22Rv1 (cell line): ENCODE results near the gene IFT20.

ENCODE experiments used
- ZFX ChIP-seq: fragments of 450-650 bp; IDR thresholded peaks from 2 replicates; pipeline ENCODE4 v1.6.1; 2017; ENCODE audit warnings: antibody characterized with exemption, borderline replicate concordance
- TF ChIP-seq, protein P1 (sequence below): fragments of 450-650 bp; IDR thresholded peaks from 2 replicates; pipeline ENCODE4 v1.5.1; 2017; ENCODE audit warnings: mild to moderate bottlenecking

DNA sequence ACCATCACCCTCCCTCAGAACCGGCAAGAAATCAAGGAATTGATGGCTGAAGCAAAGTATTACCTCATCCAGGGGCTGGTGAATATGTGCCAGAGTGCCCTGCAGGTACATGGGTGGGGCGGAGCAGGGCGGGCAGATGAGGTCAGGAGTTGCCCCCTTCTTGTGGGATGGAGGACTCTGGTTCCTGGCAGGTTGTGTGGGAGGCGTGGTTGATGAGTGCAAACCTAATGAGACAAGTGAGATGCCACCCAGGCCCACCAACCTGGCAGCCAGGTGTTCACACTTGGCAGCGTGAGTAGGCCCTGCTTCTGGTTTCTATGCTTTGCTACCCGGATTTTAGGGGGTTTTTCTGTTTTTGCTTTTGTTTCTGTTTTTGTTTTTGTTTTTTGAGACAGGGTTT is 5.1 kb upstream of the IFT20 start:
- TF ChIP-seq, protein P1, sequence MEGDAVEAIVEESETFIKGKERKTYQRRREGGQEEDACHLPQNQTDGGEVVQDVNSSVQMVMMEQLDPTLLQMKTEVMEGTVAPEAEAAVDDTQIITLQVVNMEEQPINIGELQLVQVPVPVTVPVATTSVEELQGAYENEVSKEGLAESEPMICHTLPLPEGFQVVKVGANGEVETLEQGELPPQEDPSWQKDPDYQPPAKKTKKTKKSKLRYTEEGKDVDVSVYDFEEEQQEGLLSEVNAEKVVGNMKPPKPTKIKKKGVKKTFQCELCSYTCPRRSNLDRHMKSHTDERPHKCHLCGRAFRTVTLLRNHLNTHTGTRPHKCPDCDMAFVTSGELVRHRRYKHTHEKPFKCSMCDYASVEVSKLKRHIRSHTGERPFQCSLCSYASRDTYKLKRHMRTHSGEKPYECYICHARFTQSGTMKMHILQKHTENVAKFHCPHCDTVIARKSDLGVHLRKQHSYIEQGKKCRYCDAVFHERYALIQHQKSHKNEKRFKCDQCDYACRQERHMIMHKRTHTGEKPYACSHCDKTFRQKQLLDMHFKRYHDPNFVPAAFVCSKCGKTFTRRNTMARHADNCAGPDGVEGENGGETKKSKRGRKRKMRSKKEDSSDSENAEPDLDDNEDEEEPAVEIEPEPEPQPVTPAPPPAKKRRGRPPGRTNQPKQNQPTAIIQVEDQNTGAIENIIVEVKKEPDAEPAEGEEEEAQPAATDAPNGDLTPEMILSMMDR = no peak
- TF ChIP-seq ZFX = no peak
